Right lobe of liver (tissue), 6 donors: ENCODE data around the gene FGD2. TPM values are rescaled to one million over a fixed set of nuclear protein-coding genes. Genes with fewer than 3 reads are reported as not detected.

Source experiments
- ATAC-seq, 4 donors: fragments of 200-7000 bp; cut with Tn5 transposase; one replicate each; pipeline ENCODE4 v1.9.1; 2020; ENCODE audit warnings: mild to moderate bottlenecking in 4 of 4, moderate library complexity in 4 of 4
- DNase-seq, 3 donors: peaks; one replicate each; pipeline ENCODE4 v3.0.0-alpha.2; 2020
- H3K27ac ChIP-seq, 3 donors: fragments of 200-600 bp; one replicate each; pipeline ENCODE4 v1.8.0; 2022
- H3K27me3 ChIP-seq, 2 donors: fragments of 200-600 bp; one replicate each; pipeline ENCODE4 v1.8.0; 2022
- H3K36me3 ChIP-seq, 4 donors: fragments of 200-600 bp; sonication (generic) in 1 of 4; one replicate each; pipeline versions ENCODE4 v1.5.1 to v1.8.0; 2017 to 2022; ENCODE audit warnings: control low read depth in 1 of 4
- H3K4me1 ChIP-seq, 4 donors: fragments of 200-600 bp; sonication (generic) in 1 of 4; one replicate each; pipeline versions ENCODE4 v1.5.1 to v1.8.0; 2017 to 2022; ENCODE audit warnings: control low read depth in 1 of 4
- H3K4me3 ChIP-seq, 3 donors: fragments of 200-600 bp; one replicate each; pipeline ENCODE4 v1.8.0; 2022
- H3K9me3 ChIP-seq, 4 donors: fragments of 200-600 bp; sonication (generic) in 1 of 4; one replicate each; pipeline versions ENCODE4 v1.5.1 to v1.8.0; 2017 to 2022; ENCODE audit warnings: control low read depth in 1 of 4
- CTCF ChIP-seq, 4 donors: fragments of 200-600 bp in 3 of 4; fragments of 450-650 bp in 1 of 4; IDR thresholded peaks; one replicate each; pipeline versions ENCODE4 v1.5.1 to v1.8.0; 2016 to 2022; ENCODE audit warnings: antibody characterized with exemption in 4 of 4, mild to moderate bottlenecking in 2 of 4
- POLR2A ChIP-seq: fragments of 450-650 bp; IDR thresholded peaks from one replicate; pipeline ENCODE4 v1.6.1; 2017; ENCODE audit warnings: antibody characterized with exemption, mild to moderate bottlenecking
- WGBS: methylation state at CpG from one replicate; pipeline ENCODE4 v1.1.6; 2018; ENCODE audit warnings: low coverage, low lambda C conversion rate; ENCODE audit not compliant: insufficient coverage; ENCODE audit errors: missing lambda C conversion rate; 5-methylcytosine and 5-hydroxymethylcytosine counted together
- intact Hi-C, 2 donors: fragments of 100-400 bp; cut with DNase I; formaldehyde crosslinking; loops; one replicate each; pipeline versions ENCODE4 v1.11.2 to v1.14.1; 2022
- total RNA-seq, 6 experiments: library from RNA; depleted of rRNA in 2 of 6; stranded (reverse); fragments of >200 nt in 2 of 6; fragmentation: NEBNext Ultra II Directional in 3 of 6; extraction: Animal tissue kit (Norgen Biotek cat#: 25700) in 3 of 6; gene quantifications; one replicate each; pipeline versions ENCODE4 v1.1.0 to v1.2.4, GENCODE V29; 2016 to 2023
- donor health status: DM: no; HTN: yes; CAD: no.
- donor health status: DM: no; HTN: no; CAD: no.
- donor health status: DM: no; HTN: no; CAD: no.
- donor health status: DM: no; HTN: yes; CAD: no.
- donor health status: DM: no; HTN: yes; CAD: no.

The FGD2 gene
- total RNA-seq, 6 experiments from 2014 or later = 6.6 to 15.6 (median 9.6) TPM

DNA sequence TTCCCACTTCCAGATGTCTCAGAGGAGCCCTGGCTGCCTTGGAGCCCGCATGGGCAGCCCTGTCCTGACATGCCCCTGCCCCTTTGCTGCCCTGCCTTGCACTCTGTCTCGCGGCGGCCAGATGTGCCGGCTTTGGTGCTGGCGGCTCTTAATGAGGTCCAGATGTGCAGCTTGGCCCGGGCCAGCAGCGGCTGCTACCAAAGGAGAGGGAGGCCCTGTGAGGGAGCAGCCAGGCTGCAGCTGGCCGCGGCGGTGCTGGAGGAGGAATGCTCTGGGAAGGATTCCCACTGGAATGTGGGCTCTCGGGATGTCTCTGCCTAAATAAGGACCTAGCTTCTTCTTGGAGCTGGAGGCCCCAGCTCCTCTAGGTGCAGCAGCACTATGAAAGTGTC is 72.4 kb downstream of the FGD2 start:
- intact Hi-C loops = no loop called here
- H3K27me3 ChIP-seq = no peaks in the 10 kb centered on the region
- H3K27ac ChIP-seq = no peak overlapping the region
- H3K36me3 ChIP-seq = no peaks in the 10 kb centered on the region
- ATAC-seq (peak in 2 of 4 donors; percentile 9 to 18), DNase-seq (no peak)
- peaks cover 0 to 54% (median 18%) of the 10 kb centered on the region in 4 donors for H3K4me1 ChIP-seq
- H3K9me3 ChIP-seq = no peaks in the 10 kb centered on the region
- no peak for TF ChIP-seq POLR2A
- no peak for TF ChIP-seq CTCF (IDR thresholded peaks at IDR 0.05)
- no CpG with 5 or more reads among the region's 12 CpGs for WGBS
- no peak overlapping the region for H3K4me3 ChIP-seq

Other genes with a start within 250 kb of the FGD2 start
- under 1 TPM; 0.12 to 0.84 (median 0.23) TPM for gene CPNE5, start 166.2 kb upstream of the FGD2 start, total RNA-seq
- 10 to 100 TPM; 11.2 to 29.2 (median 16.5) TPM for gene PPIL1, start 130.9 kb upstream of the FGD2 start, total RNA-seq
- gene C6orf89, start 119.7 kb upstream of the FGD2 start, total RNA-seq = 10 to 100 TPM; 29.0 to 37.0 (median 32.1) TPM
- gene PI16, start 50.9 kb upstream of the FGD2 start, total RNA-seq = under 1 TPM in 2 of 6 experiments, not detected in 4; 0.11 to 0.42 TPM
- 10 to 100 TPM; 56.3 to 73.7 (median 63.3) TPM for gene MTCH1, start 19.5 kb upstream of the FGD2 start, total RNA-seq
- gene PIM1, start 164.5 kb downstream of the FGD2 start, total RNA-seq = 10 to 100 TPM in 5 of 6 experiments, 1 to 10 TPM in 1; 5.1 to 45.2 (median 13.0) TPM